Inflammatory macrophage treated with lipopolysaccharide for 4 hours (primary cell): Measurements from ENCODE around the gene GAST.
"Not testable (repeated sequence)": the region's sequence is repeated elsewhere in the genome, so short reads cannot be mapped to it uniquely, and the experiment has no call there.

ENCODE experiments used
- DNase-seq: peaks from one replicate; pipeline ENCODE4 v3.0.0-alpha.2; 2020

The GAST gene

GRCh38 chr17:41684035-41684434 lies 28.1 kb upstream of the GAST start:
- DNase-seq: no peak

- not testable (repeated sequence) for DNase-seq
These were observed 26.4 kb upstream of the GAST start for GRCh38 chr17:41685753-41686152.

GRCh38 chr17:41686281-41686680 lies 25.9 kb upstream of the GAST start:
- peak; percentile 68 for DNase-seq

GRCh38 chr17:41687828-41688640 lies 24.1 kb upstream of the GAST start:
- peak; percentile 48 for DNase-seq

GRCh38 chr17:41688641-41689496 lies 23.3 kb upstream of the GAST start, which contains the start of gene EIF1:
Gene EIF1 (plus strand): TSS chr17:41688885. CDS start chr17:41689039, 154 bp downstream.
- DNase-seq: peak; percentile 100

GRCh38 chr17:41689497-41690299 lies 22.4 kb upstream of the GAST start:
- peak; percentile 78 for DNase-seq

- no peak for DNase-seq
These were observed 21.6 kb upstream of the GAST start for GRCh38 chr17:41690497-41690896.

- DNase-seq: no peak
These were observed 20.9 kb upstream of the GAST start for GRCh38 chr17:41691031-41691777.

- no peak for DNase-seq
These were observed 19.2 kb upstream of the GAST start for GRCh38 chr17:41692722-41693521.

GRCh38 chr17:41695134-41695661 lies 16.9 kb upstream of the GAST start:
- DNase-seq: no peak

- peak; percentile 87 for DNase-seq
These were observed 16.0 kb upstream of the GAST start for GRCh38 chr17:41695954-41696757.

GRCh38 chr17:41697122-41697962 lies 14.8 kb upstream of the GAST start:
- DNase-seq: peak; percentile 90

GRCh38 chr17:41700843-41701242 lies 11.3 kb upstream of the GAST start:
- DNase-seq: not testable (repeated sequence)

- DNase-seq: no peak
These were observed 9.4 kb upstream of the GAST start for GRCh38 chr17:41702712-41703111.

GRCh38 chr17:41705271-41705991 lies 6.7 kb upstream of the GAST start:
- no peak for DNase-seq

- DNase-seq: no peak
These were observed 4.1 kb upstream of the GAST start for GRCh38 chr17:41707803-41708669.

GRCh38 chr17:41710472-41711090 lies 1.6 kb upstream of the GAST start:
- no peak for DNase-seq
